Left ventricle myocardium inferior (tissue), 1 donor: Measurements from ENCODE around the gene MALT1. TPM values are rescaled to one million over a fixed set of nuclear protein-coding genes. Genes with fewer than 3 reads are reported as not detected.

ENCODE experiments used
- DNase-seq: peaks from one replicate; pipeline ENCODE4 v3.0.0-alpha.2; 2020
- H3K27ac ChIP-seq: fragments of 200-600 bp; replicated peaks from 2 replicates; pipeline ENCODE4 v1.8.0; 2021
- H3K27me3 ChIP-seq: fragments of 200-600 bp; 2 replicates; pipeline ENCODE4 v1.8.0; 2021; ENCODE audit warnings: low read depth
- H3K36me3 ChIP-seq: fragments of 200-600 bp; 2 replicates; pipeline ENCODE4 v1.8.0; 2021
- H3K4me1 ChIP-seq: fragments of 200-600 bp; 2 replicates; pipeline ENCODE4 v1.8.0; 2021
- H3K4me3 ChIP-seq: fragments of 200-600 bp; 2 replicates; pipeline ENCODE4 v1.8.0; 2021; ENCODE audit warnings: mild to moderate bottlenecking, moderate library complexity
- H3K9me3 ChIP-seq: fragments of 200-600 bp; replicated peaks from 2 replicates; pipeline ENCODE4 v1.8.0; 2021
- CTCF ChIP-seq: fragments of 200-600 bp; IDR thresholded peaks from 2 replicates; pipeline ENCODE4 v1.8.0; 2021; ENCODE audit warnings: antibody characterized with exemption, mild to moderate bottlenecking, borderline replicate concordance
- intact Hi-C: fragments of 100-400 bp; cut with micrococcal nuclease; formaldehyde crosslinking; loops from one replicate; pipeline ENCODE4 v1.11.0; 2022
- total RNA-seq: library from RNA; stranded (reverse); fragmentation: NEBNext Ultra II Directional; extraction: Animal tissue kit (Norgen Biotek cat#: 25700); gene quantifications from one replicate; pipeline ENCODE4 v1.2.1, GENCODE V29; 2021
- donor health status: DM: no; HTN: yes; CAD: no; lungs with severe emphysema.

The MALT1 gene
- total RNA-seq, 1 donor from 2014 or later = 8.6 TPM

DNA sequence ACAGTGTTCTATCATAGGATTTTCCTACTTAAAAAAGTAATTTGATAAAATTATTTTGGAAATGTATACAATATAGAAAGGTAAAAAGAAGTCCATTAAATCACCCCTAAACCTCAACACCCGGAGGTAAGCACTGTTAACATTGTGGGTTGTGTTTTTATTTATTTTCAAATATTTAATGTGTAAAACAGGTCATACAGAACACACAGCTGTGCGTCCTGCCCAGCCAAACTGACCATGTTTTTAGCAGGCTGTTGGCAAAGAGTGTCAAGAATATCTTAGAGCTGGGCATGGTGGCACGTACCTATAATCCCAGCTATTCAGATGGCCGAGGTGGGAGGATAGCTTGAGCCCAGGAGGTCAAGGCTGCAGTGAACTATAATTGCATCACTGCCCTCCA is 114.6 kb downstream of the MALT1 start:
- intact Hi-C loops = no loop called here
- DNase-seq = no peak
- Histone ChIP-seq H3K27ac (peak overlapping the region; percentile 57), H3K27me3 (no peaks in the 10 kb centered on the region), H3K9me3 (no peaks in the 10 kb centered on the region), H3K4me1 (peaks cover 50% of the 10 kb centered on the region), H3K36me3 (no peaks in the 10 kb centered on the region), H3K4me3 (no peak overlapping the region)
- TF ChIP-seq CTCF = no peak

DNA sequence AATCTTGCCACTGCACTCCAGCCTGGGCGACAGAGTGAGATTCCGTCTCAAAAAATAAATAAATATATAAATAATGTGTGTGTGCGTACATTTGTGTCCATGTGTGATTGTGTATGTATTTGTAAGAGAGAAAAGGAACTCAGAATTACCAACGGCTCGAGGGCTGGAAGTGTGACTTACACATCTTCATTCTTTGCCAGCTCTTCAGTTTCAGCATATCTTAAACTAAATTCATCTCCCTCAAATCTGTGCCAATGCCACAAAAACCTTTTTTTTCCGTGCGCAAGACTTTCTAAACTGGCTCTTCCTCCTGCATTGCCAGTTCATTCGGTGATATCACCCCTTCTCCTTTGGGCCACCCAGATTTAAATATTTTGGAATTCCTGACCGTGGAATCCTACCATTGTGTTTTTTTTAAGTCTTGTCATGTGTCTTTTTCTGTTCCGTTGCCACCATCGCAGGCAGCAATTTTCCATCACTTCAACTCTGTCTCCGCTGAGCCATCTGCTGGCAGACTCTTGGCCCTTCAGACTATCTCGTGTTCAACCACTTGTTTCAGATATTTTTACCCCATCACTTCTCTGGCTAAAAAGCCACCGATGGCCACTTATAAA is 116.4 kb downstream of the MALT1 start:
- intact Hi-C loops = no loop called here
- Histone ChIP-seq H3K27me3 (no peaks in the 10 kb centered on the region), H3K9me3 (no peaks in the 10 kb centered on the region), H3K4me3 (no peak overlapping the region), H3K27ac (peak overlapping the region; percentile 84), H3K36me3 (no peaks in the 10 kb centered on the region), H3K4me1 (peaks cover 50% of the 10 kb centered on the region)
- DNase-seq = peak; percentile 32
- no peak for TF ChIP-seq CTCF

DNA sequence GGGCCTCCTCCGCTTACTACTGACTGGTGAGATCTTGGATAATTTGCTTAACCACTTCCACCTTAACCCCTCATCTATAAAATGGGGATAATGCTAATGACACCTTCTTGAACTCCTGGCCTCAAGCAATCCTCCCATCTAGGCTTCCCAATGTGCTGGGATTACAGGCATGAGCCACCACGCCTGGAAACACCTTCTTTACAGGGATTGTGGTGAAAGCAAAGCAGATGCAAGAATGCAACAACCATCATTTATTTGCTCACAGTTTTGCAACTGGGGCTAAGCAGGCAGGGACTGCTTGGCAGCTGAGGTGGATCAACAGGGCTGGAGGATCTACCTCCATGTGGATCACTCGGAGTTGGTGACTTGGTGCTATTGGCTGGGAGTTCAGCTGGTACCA is 117.2 kb downstream of the MALT1 start:
- Histone ChIP-seq H3K4me1 (peaks cover 50% of the 10 kb centered on the region), H3K4me3 (no peak overlapping the region), H3K27me3 (no peaks in the 10 kb centered on the region), H3K27ac (peak overlapping the region; percentile 84), H3K36me3 (no peaks in the 10 kb centered on the region), H3K9me3 (no peaks in the 10 kb centered on the region)
- TF ChIP-seq CTCF = no peak
- no peak for DNase-seq
- intact Hi-C loops = no loop called here

GRCh38 chr18:58788971-58789875 is 118.0 kb downstream of the MALT1 start:
- peak overlapping the region; percentile 84 for H3K27ac ChIP-seq
- H3K4me3 ChIP-seq = no peak overlapping the region
- DNase-seq = peak; percentile 54
- H3K36me3 ChIP-seq = no peaks in the 10 kb centered on the region
- TF ChIP-seq CTCF = no peak
- no peaks in the 10 kb centered on the region for H3K27me3 ChIP-seq
- intact Hi-C loops = no loop called here
- H3K9me3 ChIP-seq = no peaks in the 10 kb centered on the region
- H3K4me1 ChIP-seq = peaks cover 46% of the 10 kb centered on the region

- Histone ChIP-seq H3K27me3 (no peaks in the 10 kb centered on the region), H3K9me3 (no peaks in the 10 kb centered on the region), H3K36me3 (no peaks in the 10 kb centered on the region), H3K27ac (peak overlapping the region; percentile 84), H3K4me3 (no peak overlapping the region), H3K4me1 (peaks cover 40% of the 10 kb centered on the region)
- intact Hi-C loops = no loop called here
- no peak for TF ChIP-seq CTCF
- no peak for DNase-seq
These were observed 118.6 kb downstream of the MALT1 start for GRCh38 chr18:58789876-58790240.
